ENCODE measurements around the gene ARHGAP21.

The ARHGAP21 gene

GRCh38 chr10:24596217-24596930 is 127.3 kb downstream of the ARHGAP21 start:
- Histone ChIP-seq H3K4me3 (no peak overlapping the region), H3K9ac (ENCODE audit: insufficient read length) (no peak overlapping the region), H3K27ac (peak overlapping the region; percentile 36; the same call in 1 of the 2 replicates), H3K9me3 (ENCODE audit: low read depth, low read length) (no peaks in the 10 kb centered on the region), H3K36me3 (ENCODE audit: insufficient read depth, low read length) (peaks cover 14% of the 10 kb centered on the region)
- no peak for DNase-seq (ENCODE audit: low read depth, low spot score)
- no peak for TF ChIP-seq EZH2 (IDR thresholded peaks at IDR 0.05)
- no peak for TF ChIP-seq POLR2AphosphoS5 (IDR thresholded peaks at IDR 0.05; ENCODE audit: borderline replicate concordance, low read depth, low read length)
- no peak for TF ChIP-seq FOXP2 (optimal IDR thresholded peaks at IDR 0.05; ENCODE audit: control extremely low read depth, extremely low read length, insufficient read depth)

GRCh38 chr10:24590697-24591457 is 132.8 kb downstream of the ARHGAP21 start:
- Histone ChIP-seq H3K9ac (ENCODE audit: insufficient read length) (no peak overlapping the region), H3K4me3 (no peak overlapping the region), H3K27ac (no peak overlapping the region), H3K36me3 (ENCODE audit: insufficient read depth, low read length) (peaks cover 22% of the 10 kb centered on the region), H3K9me3 (ENCODE audit: low read depth, low read length) (no peaks in the 10 kb centered on the region)
- DNase-seq (ENCODE audit: low read depth, low spot score), result no peak
- no peak for TF ChIP-seq POLR2AphosphoS5 (IDR thresholded peaks at IDR 0.05; ENCODE audit: borderline replicate concordance, low read depth, low read length)
- TF ChIP-seq FOXP2 (optimal IDR thresholded peaks at IDR 0.05; ENCODE audit: control extremely low read depth, extremely low read length, insufficient read depth), result no peak
- no peak for TF ChIP-seq EZH2 (IDR thresholded peaks at IDR 0.05)

- H3K9ac ChIP-seq (ENCODE audit: insufficient read length), result no peak overlapping the region
- H3K27ac ChIP-seq, result no peak overlapping the region
- peaks cover 22% of the 10 kb centered on the region for H3K36me3 ChIP-seq (ENCODE audit: insufficient read depth, low read length)
- H3K9me3 ChIP-seq (ENCODE audit: low read depth, low read length), result no peaks in the 10 kb centered on the region
- no peak overlapping the region for H3K4me3 ChIP-seq
- TF ChIP-seq POLR2AphosphoS5 (IDR thresholded peaks at IDR 0.05; ENCODE audit: borderline replicate concordance, low read depth, low read length), result no peak
- no peak for TF ChIP-seq EZH2 (IDR thresholded peaks at IDR 0.05)
- no peak for TF ChIP-seq FOXP2 (optimal IDR thresholded peaks at IDR 0.05; ENCODE audit: control extremely low read depth, extremely low read length, insufficient read depth)
- DNase-seq (ENCODE audit: low read depth, low spot score), result no peak
Measured at GRCh38 chr10:24589265-24589664, 134.4 kb downstream of the ARHGAP21 start.

GRCh38 chr10:24579906-24580305 is 143.8 kb downstream of the ARHGAP21 start:
- Histone ChIP-seq H3K27ac (no peak overlapping the region), H3K9me3 (ENCODE audit: low read depth, low read length) (no peaks in the 10 kb centered on the region), H3K9ac (ENCODE audit: insufficient read length) (no peak overlapping the region), H3K4me3 (no peak overlapping the region), H3K36me3 (ENCODE audit: insufficient read depth, low read length) (no peaks in the 10 kb centered on the region)
- TF ChIP-seq POLR2AphosphoS5 (IDR thresholded peaks at IDR 0.05; ENCODE audit: borderline replicate concordance, low read depth, low read length) (no peak), FOXP2 (optimal IDR thresholded peaks at IDR 0.05; ENCODE audit: control extremely low read depth, extremely low read length, insufficient read depth) (no peak), EZH2 (IDR thresholded peaks at IDR 0.05) (no peak)
- DNase-seq (ENCODE audit: low read depth, low spot score), result no peak

GRCh38 chr10:24579448-24579847 is 144.2 kb downstream of the ARHGAP21 start:
- TF ChIP-seq EZH2 (IDR thresholded peaks at IDR 0.05) (no peak), FOXP2 (optimal IDR thresholded peaks at IDR 0.05; ENCODE audit: control extremely low read depth, extremely low read length, insufficient read depth) (no peak), POLR2AphosphoS5 (IDR thresholded peaks at IDR 0.05; ENCODE audit: borderline replicate concordance, low read depth, low read length) (no peak)

GRCh38 chr10:24575481-24576002 is 148.1 kb downstream of the ARHGAP21 start:
- TF ChIP-seq FOXP2 (optimal IDR thresholded peaks at IDR 0.05; ENCODE audit: control extremely low read depth, extremely low read length, insufficient read depth), result no peak
- no peak for TF ChIP-seq EZH2 (IDR thresholded peaks at IDR 0.05)
- TF ChIP-seq POLR2AphosphoS5 (IDR thresholded peaks at IDR 0.05; ENCODE audit: borderline replicate concordance, low read depth, low read length), result no peak
- DNase-seq (ENCODE audit: low read depth, low spot score), result peak; percentile 22

More at GRCh38 chr10:24579448-24579847, 144.2 kb downstream of the ARHGAP21 start:
- Histone ChIP-seq H3K9me3 (ENCODE audit: low read depth, low read length) (no peaks in the 10 kb centered on the region), H3K27ac (no peak overlapping the region), H3K36me3 (ENCODE audit: insufficient read depth, low read length) (no peaks in the 10 kb centered on the region), H3K9ac (ENCODE audit: insufficient read length) (no peak overlapping the region), H3K4me3 (no peak overlapping the region)
- no peak for DNase-seq (ENCODE audit: low read depth, low spot score)

GRCh38 chr10:24574578-24575155 is 149.0 kb downstream of the ARHGAP21 start:
- H3K4me3 ChIP-seq, result no peak overlapping the region
- no peak overlapping the region for H3K9ac ChIP-seq (ENCODE audit: insufficient read length)
- DNase-seq (ENCODE audit: low read depth, low spot score), result no peak
- no peak overlapping the region for H3K27ac ChIP-seq
- no peaks in the 10 kb centered on the region for H3K36me3 ChIP-seq (ENCODE audit: insufficient read depth, low read length)
- H3K9me3 ChIP-seq (ENCODE audit: low read depth, low read length), result no peaks in the 10 kb centered on the region
- no peak for TF ChIP-seq POLR2AphosphoS5 (IDR thresholded peaks at IDR 0.05; ENCODE audit: borderline replicate concordance, low read depth, low read length)

More at GRCh38 chr10:24575481-24576002, 148.1 kb downstream of the ARHGAP21 start:
- Histone ChIP-seq H3K4me3 (no peak overlapping the region; the same call in 1 of the 2 replicates), H3K27ac (no peak overlapping the region; the same call in 1 of the 2 replicates), H3K9me3 (ENCODE audit: low read depth, low read length) (no peaks in the 10 kb centered on the region), H3K36me3 (ENCODE audit: insufficient read depth, low read length) (no peaks in the 10 kb centered on the region), H3K9ac (ENCODE audit: insufficient read length) (no peak overlapping the region)

GRCh38 chr10:24574161-24574560 is 149.5 kb downstream of the ARHGAP21 start:
- H3K9me3 ChIP-seq (ENCODE audit: low read depth, low read length), result no peaks in the 10 kb centered on the region
- no peaks in the 10 kb centered on the region for H3K36me3 ChIP-seq (ENCODE audit: insufficient read depth, low read length)
- H3K27ac ChIP-seq, result no peak overlapping the region
- no peak for DNase-seq (ENCODE audit: low read depth, low spot score)
- TF ChIP-seq FOXP2 (optimal IDR thresholded peaks at IDR 0.05; ENCODE audit: control extremely low read depth, extremely low read length, insufficient read depth), result no peak
- no peak for TF ChIP-seq EZH2 (IDR thresholded peaks at IDR 0.05)
- TF ChIP-seq POLR2AphosphoS5 (IDR thresholded peaks at IDR 0.05; ENCODE audit: borderline replicate concordance, low read depth, low read length), result no peak
- no peak overlapping the region for H3K9ac ChIP-seq (ENCODE audit: insufficient read length)
- H3K4me3 ChIP-seq, result no peak overlapping the region

All from SK-N-MC (cell line).